Smooth muscle cell (in vitro differentiated cells): ENCODE measurements around the gene GNPAT. TPM values are rescaled to one million over a fixed set of nuclear protein-coding genes. Genes with fewer than 3 reads are reported as not detected.

Experiments
- DNase-seq: peaks from one replicate; lab custom pipeline; 2025; ENCODE audit not compliant: unreplicated experiment; lab: John Stamatoyannopoulos, UW
- H2AFZ ChIP-seq: fragments of 200-600 bp; sonication (generic); 2 replicates; pipeline ENCODE4 v1.6.0; 2016; ENCODE audit warnings: antibody characterized with exemption, low read depth, mild to moderate bottlenecking
- H3F3A ChIP-seq: fragments of 200-600 bp; sonication (generic); 2 replicates; pipeline ENCODE4 v1.6.0; 2017; ENCODE audit warnings: antibody characterized with exemption, low read depth
- H3K27ac ChIP-seq: fragments of 200-600 bp; sonication (generic); 2 replicates; pipeline ENCODE4 v1.5.1; 2016; ENCODE audit warnings: low read depth, mild to moderate bottlenecking
- H3K27me3 ChIP-seq: fragments of 200-600 bp; sonication (generic); 2 replicates; pipeline ENCODE4 v1.6.1; 2016; ENCODE audit warnings: low read depth, mild to moderate bottlenecking
- H3K36me3 ChIP-seq: fragments of 200-600 bp; sonication (generic); 2 replicates; pipeline ENCODE4 v1.5.1; 2016; ENCODE audit warnings: low read depth
- H3K4me1 ChIP-seq: fragments of 200-600 bp; sonication (generic); 2 replicates; pipeline ENCODE4 v1.5.1; 2016; ENCODE audit warnings: low read depth
- H3K4me2 ChIP-seq: fragments of 200-600 bp; sonication (generic); 2 replicates; pipeline ENCODE4 v1.6.0; 2016; ENCODE audit warnings: mild to moderate bottlenecking
- H3K4me3 ChIP-seq: fragments of 200-600 bp; sonication (generic); 2 replicates; pipeline ENCODE4 v1.5.1; 2016; ENCODE audit warnings: mild to moderate bottlenecking
- H3K79me2 ChIP-seq: fragments of 200-600 bp; sonication (generic); 2 replicates; pipeline ENCODE4 v1.6.0; 2016; ENCODE audit warnings: low read depth, mild to moderate bottlenecking
- H3K9ac ChIP-seq: fragments of 200-600 bp; sonication (generic); 2 replicates; pipeline ENCODE4 v1.6.0; 2016; ENCODE audit warnings: low read depth
- H3K9me3 ChIP-seq: fragments of 200-600 bp; sonication (generic); replicated peaks from 2 replicates; pipeline ENCODE4 v1.5.1; 2016; ENCODE audit warnings: low read depth
- H4K20me1 ChIP-seq: fragments of 200-600 bp; sonication (generic); 2 replicates; pipeline ENCODE4 v1.6.0; 2016; ENCODE audit warnings: low read depth
- CTCF ChIP-seq: fragments of 200-600 bp; sonication (generic); IDR thresholded peaks from 2 replicates; pipeline ENCODE4 v1.5.1; 2017; ENCODE audit warnings: borderline replicate concordance, mild to moderate bottlenecking, antibody characterized with exemption; ENCODE audit not compliant: insufficient read depth, poor library complexity, severe bottlenecking
- WGBS: methylation state at CpG from one replicate; pipeline ENCODE4 v1.1.7; 2016; ENCODE audit warnings: low lambda C conversion rate; 5-methylcytosine and 5-hydroxymethylcytosine counted together
- polyA plus RNA-seq: library from polyadenylated mRNA; unstranded; fragments of >200 nt; fragmentation: Nextera tagmentation; extraction: Ambion mirVana; gene quantifications from 2 replicates; pipeline ENCODE4 v1.2.1, GENCODE V29; 2016
- total RNA-seq: library from RNA; depleted of rRNA; stranded (reverse); fragments of >200 nt; gene quantifications from 2 replicates; pipeline ENCODE4 v1.2.3, GENCODE V29; 2014

The GNPAT gene
- total RNA-seq (45.8 and 66.3 TPM in 2 replicates), polyA plus RNA-seq (39.8 and 43.9 TPM in 2 replicates)

GRCh38 chr1:231240883-231241735 lies at the start of gene GNPAT:
TSS of gene GNPAT (plus strand) at chr1:231241212. CDS start at chr1:231241379, 167 bp downstream.
- H3K27me3 ChIP-seq, result no peaks in the 10 kb centered on the region

GRCh38 chr1:231192620-231193163 lies 48.3 kb upstream of the GNPAT start:
- no peak overlapping the region for H3K27ac ChIP-seq
- no peaks in the 10 kb centered on the region for H3K4me1 ChIP-seq
- H2AFZ ChIP-seq, result no peak overlapping the region
- no peak for DNase-seq
- TF ChIP-seq CTCF, result no peak
- H3K27me3 ChIP-seq, result peaks cover 10% of the 10 kb centered on the region
- no peak overlapping the region for H3K4me3 ChIP-seq
- no peak overlapping the region for H3K9ac ChIP-seq
- no peaks in the 10 kb centered on the region for H3K9me3 ChIP-seq
- no peaks in the 10 kb centered on the region for H3K79me2 ChIP-seq
- H3F3A ChIP-seq, result no peaks in the 10 kb centered on the region
- H4K20me1 ChIP-seq, result no peaks in the 10 kb centered on the region
- no peaks in the 10 kb centered on the region for H3K36me3 ChIP-seq
- no peak overlapping the region for H3K4me2 ChIP-seq
- 89% methylated on average over 12 of the region's 12 CpGs for WGBS

More at GRCh38 chr1:231240883-231241735, at the start of gene GNPAT:
- H3F3A ChIP-seq, result no peaks in the 10 kb centered on the region
- peaks cover 15% of the 10 kb centered on the region for H3K4me1 ChIP-seq
- H3K36me3 ChIP-seq, result peaks cover 11% of the 10 kb centered on the region
- TF ChIP-seq CTCF, result no peak
- H3K4me2 ChIP-seq, result peak within 1 kb of the TSS; percentile 97
- peak within 1 kb of the TSS; percentile 66 for H3K27ac ChIP-seq
- peaks cover 55% of the 10 kb centered on the region for H3K79me2 ChIP-seq
- no peaks in the 10 kb centered on the region for H3K9me3 ChIP-seq
- peak within 1 kb of the TSS; percentile 91 for H3K4me3 ChIP-seq
- H2AFZ ChIP-seq, result peak within 1 kb of the TSS; percentile 100
- H4K20me1 ChIP-seq, result peaks cover 35% of the 10 kb centered on the region
- peak within 1 kb of the TSS; percentile 80 for H3K9ac ChIP-seq
- DNase-seq, result peak; percentile 67
- under 1% methylated on average over 49 of the region's 51 CpGs for WGBS

- Histone ChIP-seq H3K4me3 (no peak overlapping the region), H2AFZ (no peak overlapping the region), H3K36me3 (no peaks in the 10 kb centered on the region), H4K20me1 (no peaks in the 10 kb centered on the region), H3K4me1 (no peaks in the 10 kb centered on the region), H3K9ac (no peak overlapping the region), H3K9me3 (no peaks in the 10 kb centered on the region), H3K27me3 (peaks cover 6% of the 10 kb centered on the region), H3K4me2 (no peak overlapping the region), H3F3A (no peaks in the 10 kb centered on the region), H3K27ac (no peak overlapping the region), H3K79me2 (no peaks in the 10 kb centered on the region)
- WGBS, result 59% methylated on average over 10 of the region's 10 CpGs
- no peak for DNase-seq
- no peak for TF ChIP-seq CTCF
Observed at GRCh38 chr1:231193710-231194340, 47.2 kb upstream of the GNPAT start.
